Measurements from ENCODE around the gene TPCN1.

The TPCN1 gene

GRCh38 chr12:113328368-113328889 is 107.2 kb downstream of the TPCN1 start:
- H3K27ac ChIP-seq = no peak overlapping the region
- DNase-seq (ENCODE audit: low read depth, low spot score) = no peak

GRCh38 chr12:113329022-113329790 is 107.9 kb downstream of the TPCN1 start:
- no peak for DNase-seq (ENCODE audit: low read depth, low spot score)

GRCh38 chr12:113329791-113330417 is 108.6 kb downstream of the TPCN1 start:
- H3K27ac ChIP-seq = no peak overlapping the region
- DNase-seq (ENCODE audit: low read depth, low spot score) = no peak

More at GRCh38 chr12:113329022-113329790, 107.9 kb downstream of the TPCN1 start:
- no peak overlapping the region for H3K27ac ChIP-seq

- H3K27ac ChIP-seq = no peak overlapping the region
- no peak for DNase-seq (ENCODE audit: low read depth, low spot score)
Observed at GRCh38 chr12:113330505-113330904, 109.2 kb downstream of the TPCN1 start.

GRCh38 chr12:113332688-113333417 is 111.6 kb downstream of the TPCN1 start:
- H3K27ac ChIP-seq = no peak overlapping the region
- DNase-seq (ENCODE audit: low read depth, low spot score) = no peak

- no peak overlapping the region for H3K27ac ChIP-seq
- no peak for DNase-seq (ENCODE audit: low read depth, low spot score)
Observed at GRCh38 chr12:113333418-113333750, 112.1 kb downstream of the TPCN1 start.

GRCh38 chr12:113333877-113334785 is 112.9 kb downstream of the TPCN1 start:
- DNase-seq (ENCODE audit: low read depth, low spot score) = no peak
- H3K27ac ChIP-seq = peak overlapping the region; percentile 33

- H3K27ac ChIP-seq = peak within 1 kb of the TSS; percentile 33
- DNase-seq (ENCODE audit: low read depth, low spot score) = no peak
Observed at GRCh38 chr12:113334786-113335539, 113.7 kb downstream of the TPCN1 start, which contains the start of gene SLC8B1. Gene SLC8B1, minus strand, starts transcription at chr12:113335109. Its CDS starts 2,231 bp downstream, at chr12:113332878.

- no peak overlapping the region for H3K27ac ChIP-seq
- DNase-seq (ENCODE audit: low read depth, low spot score) = no peak
Observed at GRCh38 chr12:113339540-113339939, 118.3 kb downstream of the TPCN1 start.

GRCh38 chr12:113340061-113340460 is 118.8 kb downstream of the TPCN1 start:
- no peak overlapping the region for H3K27ac ChIP-seq
- DNase-seq (ENCODE audit: low read depth, low spot score) = no peak

- DNase-seq (ENCODE audit: low read depth, low spot score) = no peak
- H3K27ac ChIP-seq = no peak overlapping the region
Observed at GRCh38 chr12:113341535-113341934, 120.3 kb downstream of the TPCN1 start.

GRCh38 chr12:113345318-113345717 is 124.1 kb downstream of the TPCN1 start:
- no peak for DNase-seq (ENCODE audit: low read depth, low spot score)
- no peak overlapping the region for H3K27ac ChIP-seq

GRCh38 chr12:113346353-113346752 is 125.1 kb downstream of the TPCN1 start:
- DNase-seq (ENCODE audit: low read depth, low spot score) = no peak
- H3K27ac ChIP-seq = no peak overlapping the region

- DNase-seq (ENCODE audit: low read depth, low spot score) = no peak
- no peak overlapping the region for H3K27ac ChIP-seq
Observed at GRCh38 chr12:113347107-113347506, 125.8 kb downstream of the TPCN1 start.

GRCh38 chr12:113347892-113348291 is 126.6 kb downstream of the TPCN1 start:
- no peak overlapping the region for H3K27ac ChIP-seq
- no peak for DNase-seq (ENCODE audit: low read depth, low spot score)

Measured in epithelial cell of prostate (primary cell).